Measurements from ENCODE around the gene FBXO34. TPM values are rescaled to one million over a fixed set of nuclear protein-coding genes. Genes with fewer than 3 reads are reported as not detected.

FBXO34 gene
- total and polyA plus RNA-seq, 2 of the 13 experiments (the other 11 are each of a cell fraction or from before 2014, with no cell fraction given) = 8.8 to 13.5 TPM

- ATAC-seq (no peak), DNase-seq (ENCODE audit: low spot score) (no peak), FAIRE-seq (no peak)
- in situ Hi-C loops (cut with HindIII; ENCODE audit: extremely low pct_ligation_motif_present, low pct_unique_long_range_greater_than_20kb) = no loop called here
- H3K36me3 ChIP-seq (replicated peaks in 1 of 2; ENCODE audit: control insufficient read depth in 1 of 2, insufficient read depth in 2 of 2, low read length in 2 of 2) = peaks cover 3 to 25% of the 10 kb centered on the region in 2 experiments; a peak in 4 of 5 replicates
- H3K4me2 ChIP-seq (ENCODE audit: low read depth, low read length) = no peak overlapping the region
- H3K4me3 ChIP-seq (replicated peaks in 1 of 3; ENCODE audit: insufficient read depth in 1 of 3, low read depth in 2 of 3, low read length in 3 of 3) = no peak overlapping the region
- no peaks in the 10 kb centered on the region for H3K27me3 ChIP-seq (ENCODE audit: control insufficient read depth in 1 of 2, insufficient read depth in 2 of 2, low read length in 2 of 2)
- no peak overlapping the region for H3K9ac ChIP-seq (ENCODE audit: insufficient read depth, low read depth, low read length)
- no peak for TF ChIP-seq PREB (CRISPR knock-in tag; IDR thresholded peaks at IDR 0.05)
- no peak for TF ChIP-seq KLF9 (CRISPR knock-in tag; IDR thresholded peaks at IDR 0.05; ENCODE audit: low read depth)
- no peak for TF ChIP-seq SRSF4 (IDR thresholded peaks at IDR 0.05; ENCODE audit: low read depth, low read length, poor library complexity, severe bottlenecking)
- TF ChIP-seq HNRNPL (IDR thresholded peaks at IDR 0.05; ENCODE audit: low read depth, low read length) = no peak
- TF ChIP-seq POLR2G (IDR thresholded peaks at IDR 0.05; ENCODE audit: low read depth, low read length) = no peak
- no peak for TF ChIP-seq PCBP1 (IDR thresholded peaks at IDR 0.05; ENCODE audit: borderline replicate concordance, low read depth, low read length)
- TF ChIP-seq ZC3H4 (CRISPR knock-in tag; IDR thresholded peaks at IDR 0.05; ENCODE audit: borderline replicate concordance) = no peak
- no peak for TF ChIP-seq NFATC3 (CRISPR knock-in tag; IDR thresholded peaks at IDR 0.05)
- ChIA-PET CTCF (ENCODE audit: low intra/inter-chr PET ratio, low total read pairs) (no interaction called here), POLR2A (no interaction called here)
- H3K27ac ChIP-seq (ENCODE audit: extremely low read length, insufficient read depth, low read length) = no peak overlapping the region
- WGBS (ENCODE audit: low lambda C conversion rate) = 96% methylated on average over 4 of the region's 4 CpGs
- intact Hi-C loops (cut with micrococcal nuclease; ENCODE audit: unreplicated experiment) = no loop called here
- no peaks in the 10 kb centered on the region for H3K9me3 ChIP-seq (ENCODE audit: low read length)
- BruUV-seq (replicated peaks) = no TSS peak
- no peak overlapping the region for H2AFZ ChIP-seq (ENCODE audit: low read length)
- no peaks in the 10 kb centered on the region for H3K4me1 ChIP-seq (ENCODE audit: insufficient read depth, low read length)
- H4K20me1 ChIP-seq (ENCODE audit: insufficient read depth, low read length) = no peaks in the 10 kb centered on the region
- H3K79me2 ChIP-seq (ENCODE audit: insufficient read depth, low read length) = no peaks in the 10 kb centered on the region
Observed at GRCh38 chr14:55374771-55375170, 103.5 kb downstream of the FBXO34 start.

- no peak for FAIRE-seq
- TF ChIP-seq CBX1 (IDR thresholded peaks at IDR 0.05; ENCODE audit: low read depth) = no peak
- TF ChIP-seq EEA1 (CRISPR knock-in tag; IDR thresholded peaks at IDR 0.05; ENCODE audit: borderline replicate concordance) = no peak
- TF ChIP-seq MAX (IDR thresholded peaks at IDR 0.05) = no peak
- TF ChIP-seq, protein P1, sequence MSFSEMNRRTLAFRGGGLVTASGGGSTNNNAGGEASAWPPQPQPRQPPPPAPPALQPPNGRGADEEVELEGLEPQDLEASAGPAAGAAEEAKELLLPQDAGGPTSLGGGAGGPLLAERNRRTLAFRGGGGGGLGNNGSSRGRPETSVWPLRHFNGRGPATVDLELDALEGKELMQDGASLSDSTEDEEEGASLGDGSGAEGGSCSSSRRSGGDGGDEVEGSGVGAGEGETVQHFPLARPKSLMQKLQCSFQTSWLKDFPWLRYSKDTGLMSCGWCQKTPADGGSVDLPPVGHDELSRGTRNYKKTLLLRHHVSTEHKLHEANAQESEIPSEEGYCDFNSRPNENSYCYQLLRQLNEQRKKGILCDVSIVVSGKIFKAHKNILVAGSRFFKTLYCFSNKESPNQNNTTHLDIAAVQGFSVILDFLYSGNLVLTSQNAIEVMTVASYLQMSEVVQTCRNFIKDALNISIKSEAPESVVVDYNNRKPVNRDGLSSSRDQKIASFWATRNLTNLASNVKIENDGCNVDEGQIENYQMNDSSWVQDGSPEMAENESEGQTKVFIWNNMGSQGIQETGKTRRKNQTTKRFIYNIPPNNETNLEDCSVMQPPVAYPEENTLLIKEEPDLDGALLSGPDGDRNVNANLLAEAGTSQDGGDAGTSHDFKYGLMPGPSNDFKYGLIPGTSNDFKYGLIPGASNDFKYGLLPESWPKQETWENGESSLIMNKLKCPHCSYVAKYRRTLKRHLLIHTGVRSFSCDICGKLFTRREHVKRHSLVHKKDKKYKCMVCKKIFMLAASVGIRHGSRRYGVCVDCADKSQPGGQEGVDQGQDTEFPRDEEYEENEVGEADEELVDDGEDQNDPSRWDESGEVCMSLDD (CRISPR knock-in tag; IDR thresholded peaks at IDR 0.05; ENCODE audit: borderline replicate concordance) = no peak
- TF ChIP-seq ZEB1 (IDR thresholded peaks at IDR 0.05; ENCODE audit: insufficient replicate concordance, low read depth) = no peak
- no peak for TF ChIP-seq ZNF83 (CRISPR knock-in tag; IDR thresholded peaks at IDR 0.05; ENCODE audit: borderline replicate concordance)
- no peak for TF ChIP-seq SRY (CRISPR knock-in tag; IDR thresholded peaks at IDR 0.05)
- no peak for TF ChIP-seq ZNF709 (CRISPR knock-in tag; IDR thresholded peaks at IDR 0.05)
- no peak for TF ChIP-seq FOSL1 (CRISPR knock-in tag; IDR thresholded peaks at IDR 0.05; ENCODE audit: borderline replicate concordance)
Observed at GRCh38 chr14:55377236-55377635, 106.0 kb downstream of the FBXO34 start.

More at GRCh38 chr14:55377236-55377635, 106.0 kb downstream of the FBXO34 start:
- no peak overlapping the region for H3K27ac ChIP-seq (ENCODE audit: extremely low read length, insufficient read depth, low read length)
- in situ Hi-C loops (cut with HindIII; ENCODE audit: extremely low pct_ligation_motif_present, low pct_unique_long_range_greater_than_20kb) (no loop called here), intact Hi-C loops (cut with micrococcal nuclease; ENCODE audit: unreplicated experiment) (no loop called here)
- no peak overlapping the region for H3K9ac ChIP-seq (ENCODE audit: insufficient read depth, low read depth, low read length)
- H3K4me2 ChIP-seq (ENCODE audit: low read depth, low read length) = no peak overlapping the region
- no peaks in the 10 kb centered on the region for H3K9me3 ChIP-seq (ENCODE audit: low read length)
- no peaks in the 10 kb centered on the region for H4K20me1 ChIP-seq (ENCODE audit: insufficient read depth, low read length)
- H3K4me1 ChIP-seq (ENCODE audit: insufficient read depth, low read length) = peaks cover 14% of the 10 kb centered on the region
- peaks cover 11 to 32% of the 10 kb centered on the region in 2 experiments for H3K36me3 ChIP-seq (replicated peaks in 1 of 2; ENCODE audit: control insufficient read depth in 1 of 2, insufficient read depth in 2 of 2, low read length in 2 of 2)
- ChIA-PET POLR2A (no interaction called here), CTCF (ENCODE audit: low intra/inter-chr PET ratio, low total read pairs) (no interaction called here)
- WGBS (ENCODE audit: low lambda C conversion rate) = 95% methylated on average over 5 of the region's 5 CpGs
- H3K4me3 ChIP-seq (replicated peaks in 1 of 3; ENCODE audit: insufficient read depth in 1 of 3, low read depth in 2 of 3, low read length in 3 of 3) = no peak overlapping the region
- no peak overlapping the region for H2AFZ ChIP-seq (ENCODE audit: low read length)
- no peak for DNase-seq (ENCODE audit: low spot score)
- ATAC-seq = no peak
- BruUV-seq (replicated peaks) = no TSS peak
- H3K27me3 ChIP-seq (ENCODE audit: control insufficient read depth in 1 of 2, insufficient read depth in 2 of 2, low read length in 2 of 2) = no peaks in the 10 kb centered on the region
- H3K79me2 ChIP-seq (ENCODE audit: insufficient read depth, low read length) = no peaks in the 10 kb centered on the region

All from HepG2 (cell line).